Gastrocnemius medialis (tissue), 4 donors: ENCODE data around the gene MAPK12.

ENCODE experiments used
- CTCF ChIP-seq, 5 experiments: fragments of 450-650 bp in 3 of 5; fragments of 200-600 bp in 2 of 5; sonication (generic) in 2 of 5; IDR thresholded peaks in 4 of 5; conservative IDR thresholded peaks in 1 of 5; 1 replicate in 4 of 5; 2 replicates in 1 of 5; pipeline ENCODE4 v1.5.1; 2016 to 2019; ENCODE audit warnings: antibody characterized with exemption in 5 of 5, mild to moderate bottlenecking in 3 of 5, moderate library complexity in 3 of 5
- POLR2A ChIP-seq, 2 donors: fragments of 450-650 bp; IDR thresholded peaks; one replicate each; pipeline ENCODE4 v1.6.1; 2017; ENCODE audit warnings: antibody characterized with exemption in 2 of 2, mild to moderate bottlenecking in 2 of 2, moderate library complexity in 2 of 2

- TF ChIP-seq CTCF (IDR thresholded peaks at IDR 0.05 in 4 of 5, conservative IDR thresholded peaks at IDR 0.05 in 1 of 5), result no peak
- no peak for TF ChIP-seq POLR2A (IDR thresholded peaks at IDR 0.05)
Measured at GRCh38 chr22:50305393-50305922, 44.0 kb upstream of the MAPK12 start.
